GM18508 (cell line): ENCODE measurements around the gene MOCS2.

Experiments used
- ATAC-seq: cut with Tn5 transposase; IDR thresholded peaks from one replicate; pipeline ENCODE4 v1.9.1; 2021; ENCODE audit warnings: moderate number of reproducible peaks; ENCODE audit not compliant: insufficient read depth, unreplicated experiment

The MOCS2 gene

GRCh38 chr5:53095931-53096525 is 13.5 kb downstream of the MOCS2 start:
- peak; percentile 59 for ATAC-seq

GRCh38 chr5:53095217-53095616 is 14.3 kb downstream of the MOCS2 start:
- ATAC-seq: no peak

- no peak for ATAC-seq
Measured at GRCh38 chr5:53092242-53092641, 17.3 kb downstream of the MOCS2 start.

GRCh38 chr5:53091289-53091688 is 18.3 kb downstream of the MOCS2 start:
- no peak for ATAC-seq

- ATAC-seq: no peak
Measured at GRCh38 chr5:53090229-53090628, 19.3 kb downstream of the MOCS2 start.

GRCh38 chr5:53089481-53089991 is 20.0 kb downstream of the MOCS2 start:
- no peak for ATAC-seq

- no peak for ATAC-seq
Measured at GRCh38 chr5:53087621-53088121, 21.9 kb downstream of the MOCS2 start.

GRCh38 chr5:53087171-53087570 is 22.4 kb downstream of the MOCS2 start:
- no peak for ATAC-seq

- ATAC-seq: no peak
Measured at GRCh38 chr5:53084546-53085255, 24.9 kb downstream of the MOCS2 start.

- no peak for ATAC-seq
Measured at GRCh38 chr5:53083927-53084326, 25.6 kb downstream of the MOCS2 start.

GRCh38 chr5:53080271-53080670 is 29.3 kb downstream of the MOCS2 start:
- no peak for ATAC-seq

- ATAC-seq: no peak
Measured at GRCh38 chr5:53076014-53076583, 33.5 kb downstream of the MOCS2 start.

GRCh38 chr5:53073348-53073747 is 36.2 kb downstream of the MOCS2 start:
- no peak for ATAC-seq

- no peak for ATAC-seq
Measured at GRCh38 chr5:53071738-53072137, 37.8 kb downstream of the MOCS2 start.

- ATAC-seq: no peak
Measured at GRCh38 chr5:53071298-53071697, 38.3 kb downstream of the MOCS2 start.

GRCh38 chr5:53069626-53070025 is 39.9 kb downstream of the MOCS2 start:
- no peak for ATAC-seq

GRCh38 chr5:53068291-53068836 is 41.2 kb downstream of the MOCS2 start:
- ATAC-seq: no peak

GRCh38 chr5:53067641-53068040 is 41.9 kb downstream of the MOCS2 start:
- no peak for ATAC-seq

GRCh38 chr5:53066088-53066487 is 43.5 kb downstream of the MOCS2 start:
- no peak for ATAC-seq

- no peak for ATAC-seq
Measured at GRCh38 chr5:53063791-53064190, 45.8 kb downstream of the MOCS2 start.

- ATAC-seq: no peak
Measured at GRCh38 chr5:53063176-53063575, 46.4 kb downstream of the MOCS2 start.
